NCI-H774 (cell line): ENCODE results near the gene PRKAG2.
A peak's percentile ranks its signal among the peaks of the same experiment; 100 is the strongest.
"Not testable (repeated sequence)": the region's sequence is repeated elsewhere in the genome, so short reads cannot be mapped to it uniquely, and the experiment has no call there.

Experiments used
- DNase-seq: peaks from one replicate; lab custom pipeline; 2025; lab: John Stamatoyannopoulos, UW

Gene PRKAG2

GRCh38 chr7:151884312-151885201 lies 7.6 kb upstream of the PRKAG2 start:
- no peak for DNase-seq

DNA sequence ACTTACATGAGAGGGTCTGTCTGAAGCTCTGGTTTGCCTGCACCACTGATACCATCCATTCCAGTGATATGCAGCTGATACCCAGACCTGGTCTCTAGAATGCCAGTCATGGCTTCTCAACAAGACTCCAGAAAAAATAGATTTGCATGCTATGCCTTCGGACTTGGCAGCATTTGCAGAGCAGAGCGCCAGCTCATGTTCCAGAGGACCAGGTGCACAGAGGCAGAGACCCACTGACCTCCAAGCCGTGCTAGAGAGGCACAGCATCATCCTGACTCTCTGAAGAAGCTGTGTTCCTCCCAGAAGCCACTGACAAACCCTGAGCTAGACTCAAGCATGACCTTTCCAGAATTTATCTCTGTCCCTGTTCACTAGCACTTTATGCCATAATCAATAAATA lies 6.9 kb upstream of the PRKAG2 start:
- DNase-seq = no peak

GRCh38 chr7:151882734-151883133 lies 5.8 kb upstream of the PRKAG2 start:
- DNase-seq = no peak

- DNase-seq = no peak
Observed at GRCh38 chr7:151880688-151881087, 3.8 kb upstream of the PRKAG2 start.

DNA sequence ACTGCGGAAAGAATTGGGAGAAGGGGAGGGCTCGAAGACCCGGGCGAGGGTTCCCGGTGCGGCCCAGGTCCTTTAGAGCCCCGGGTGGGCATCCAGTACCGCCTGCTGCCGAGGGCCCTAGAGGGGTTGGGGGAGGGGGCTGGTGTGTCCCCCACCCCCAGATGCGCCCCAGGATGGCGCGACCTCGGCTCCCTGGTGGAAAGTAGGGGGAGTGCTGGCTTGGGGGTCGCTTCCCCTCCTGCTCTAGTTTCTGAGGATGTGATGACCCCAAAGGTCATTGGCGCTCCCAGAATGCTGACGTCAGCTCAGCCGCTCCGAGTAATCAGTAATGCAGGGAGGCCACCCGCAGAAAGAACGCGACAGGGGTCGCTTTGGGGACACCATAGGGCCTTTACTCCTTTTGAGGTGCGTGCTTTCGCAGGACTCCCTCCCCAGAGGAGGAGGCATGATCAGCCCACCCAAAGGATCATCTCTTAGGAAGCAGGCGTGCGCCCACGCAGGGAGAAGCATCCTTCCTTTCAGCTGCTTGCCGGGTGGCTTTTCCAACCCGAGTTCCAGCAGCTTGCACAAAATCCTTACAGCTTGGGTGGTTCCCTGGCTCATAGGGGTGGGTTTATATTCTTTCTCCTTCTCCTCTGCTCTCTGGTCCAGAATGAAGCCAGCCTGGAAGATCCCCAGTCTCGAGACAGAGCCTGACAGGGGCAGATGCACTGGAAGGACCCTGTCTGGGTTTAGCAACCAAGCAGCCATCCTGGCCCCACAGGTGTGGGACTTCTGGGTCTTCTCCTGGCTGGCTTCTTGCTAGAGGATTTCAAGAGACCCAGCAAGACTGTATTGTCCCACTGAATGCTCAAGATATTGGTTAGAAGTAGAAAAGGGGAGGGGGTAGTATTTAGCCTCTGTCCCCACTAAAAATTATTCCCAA lies 1.3 kb upstream of the PRKAG2 start:
- no peak for DNase-seq

- DNase-seq = peak; percentile 55
Observed at GRCh38 chr7:151875942-151876898, 695 bp downstream of the PRKAG2 start.

GRCh38 chr7:151874479-151874878 lies 2.4 kb downstream of the PRKAG2 start:
- not testable (repeated sequence) for DNase-seq

DNA sequence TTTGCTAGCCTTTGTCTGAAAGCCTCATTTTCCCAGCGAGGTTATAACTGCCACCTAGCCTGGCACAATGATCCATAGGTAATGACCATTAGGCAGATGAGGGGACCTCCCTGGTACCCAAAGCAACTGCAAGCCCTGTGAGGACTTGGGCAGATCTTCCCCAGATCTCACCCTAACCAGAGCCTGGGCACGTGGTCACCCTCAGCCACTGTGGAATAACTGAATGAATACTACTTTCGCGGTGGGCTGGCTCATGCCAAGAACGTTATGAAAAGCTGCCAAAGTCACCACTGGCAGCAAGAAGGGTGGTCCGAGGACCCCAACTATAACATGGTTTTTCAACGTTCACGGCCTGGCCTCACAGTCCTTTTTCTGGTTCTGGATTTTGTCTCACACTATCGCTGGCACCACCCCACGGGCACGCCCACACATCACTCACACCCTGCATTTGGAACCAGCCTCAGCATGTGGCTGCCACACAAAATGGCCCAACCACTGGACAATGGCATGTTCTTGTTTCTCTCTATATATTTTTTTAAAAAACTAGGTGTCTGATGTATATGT lies 3.4 kb downstream of the PRKAG2 start:
- DNase-seq = no peak

DNA sequence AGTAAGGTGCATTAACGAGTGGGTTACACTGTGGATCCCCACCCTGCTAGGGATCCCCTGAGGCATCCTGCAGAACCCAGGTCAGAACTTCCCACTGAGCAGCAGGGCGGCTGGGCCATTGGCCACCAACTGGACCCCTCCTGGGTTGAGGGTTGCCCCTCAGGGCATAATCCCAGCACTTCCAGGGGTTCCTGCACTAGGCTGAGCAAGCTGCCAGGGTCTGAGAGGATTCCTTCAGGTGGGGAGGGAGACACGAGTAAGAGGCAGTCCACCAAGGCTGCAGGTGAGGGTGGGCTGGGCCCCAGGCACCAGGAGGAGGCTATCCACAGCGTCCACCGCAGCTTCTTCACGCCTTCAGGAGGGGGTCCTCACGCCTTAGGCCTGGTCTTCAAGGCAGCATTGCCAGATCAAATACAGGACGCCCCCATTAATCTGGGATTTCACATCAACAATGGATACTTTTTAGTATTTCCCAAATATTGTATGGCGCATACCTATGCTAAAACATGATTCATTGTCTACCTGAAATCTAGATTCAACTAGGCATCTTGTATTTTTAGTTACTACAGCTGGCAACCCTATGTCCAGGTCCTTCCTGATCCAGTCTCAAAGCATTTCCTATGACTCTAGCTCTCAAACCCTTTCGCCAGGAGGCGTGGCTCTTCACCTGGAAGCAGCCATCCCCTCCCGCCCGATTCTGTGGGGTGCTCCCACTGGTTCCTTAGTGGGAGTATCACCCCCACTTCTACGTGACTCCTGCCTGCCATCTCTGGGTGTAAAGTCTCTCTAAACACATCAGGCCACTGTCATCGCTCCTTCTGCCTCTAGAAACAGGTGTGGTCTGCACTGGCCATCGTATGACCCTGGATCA lies 4.1 kb downstream of the PRKAG2 start:
- DNase-seq = no peak

DNA sequence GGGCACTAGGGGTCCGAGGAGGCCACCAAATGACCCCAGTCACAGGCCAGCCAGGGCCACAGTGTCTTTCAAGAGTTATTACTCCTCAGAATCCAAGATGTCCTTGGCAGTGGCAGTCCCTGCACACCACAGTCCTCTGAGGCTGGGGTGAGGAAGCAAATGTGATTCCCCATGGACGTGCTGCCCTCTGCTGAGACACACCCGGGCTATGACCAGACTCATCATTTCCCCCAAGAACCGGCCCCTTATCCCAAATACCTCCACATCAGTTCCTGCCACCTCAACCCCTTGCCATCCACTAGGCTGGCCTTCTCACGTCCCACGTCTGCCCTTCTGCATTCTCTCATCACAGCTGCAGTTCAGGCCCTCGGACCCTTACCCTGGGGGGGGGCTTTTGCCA lies 5.0 kb downstream of the PRKAG2 start:
- no peak for DNase-seq

DNA sequence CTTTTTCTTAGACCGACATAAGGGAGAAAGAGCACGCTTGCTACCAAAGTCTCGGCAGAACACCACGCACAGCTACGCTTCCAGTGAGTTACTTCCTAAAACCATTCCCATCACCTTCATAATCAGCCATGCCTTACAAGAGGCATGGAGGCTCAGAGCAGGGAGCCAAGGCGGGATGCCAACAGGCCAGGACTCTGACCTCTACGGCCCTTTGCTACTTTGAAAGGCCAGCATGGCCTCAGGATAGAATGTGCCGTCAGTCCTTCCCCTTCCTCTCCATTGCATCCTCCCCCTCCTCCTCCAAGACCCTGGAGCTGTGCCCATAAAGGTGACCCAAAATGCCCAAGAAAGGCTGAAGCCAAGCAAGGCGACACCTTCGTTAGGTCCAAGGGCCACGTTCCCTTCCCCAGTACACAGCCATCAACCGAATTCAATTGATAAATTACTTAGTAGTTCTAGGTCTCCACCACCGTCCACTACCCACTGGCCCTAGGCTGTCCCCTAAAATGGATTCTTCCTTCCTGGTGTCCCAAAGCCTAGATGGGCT lies 5.7 kb downstream of the PRKAG2 start:
- no peak for DNase-seq

DNA sequence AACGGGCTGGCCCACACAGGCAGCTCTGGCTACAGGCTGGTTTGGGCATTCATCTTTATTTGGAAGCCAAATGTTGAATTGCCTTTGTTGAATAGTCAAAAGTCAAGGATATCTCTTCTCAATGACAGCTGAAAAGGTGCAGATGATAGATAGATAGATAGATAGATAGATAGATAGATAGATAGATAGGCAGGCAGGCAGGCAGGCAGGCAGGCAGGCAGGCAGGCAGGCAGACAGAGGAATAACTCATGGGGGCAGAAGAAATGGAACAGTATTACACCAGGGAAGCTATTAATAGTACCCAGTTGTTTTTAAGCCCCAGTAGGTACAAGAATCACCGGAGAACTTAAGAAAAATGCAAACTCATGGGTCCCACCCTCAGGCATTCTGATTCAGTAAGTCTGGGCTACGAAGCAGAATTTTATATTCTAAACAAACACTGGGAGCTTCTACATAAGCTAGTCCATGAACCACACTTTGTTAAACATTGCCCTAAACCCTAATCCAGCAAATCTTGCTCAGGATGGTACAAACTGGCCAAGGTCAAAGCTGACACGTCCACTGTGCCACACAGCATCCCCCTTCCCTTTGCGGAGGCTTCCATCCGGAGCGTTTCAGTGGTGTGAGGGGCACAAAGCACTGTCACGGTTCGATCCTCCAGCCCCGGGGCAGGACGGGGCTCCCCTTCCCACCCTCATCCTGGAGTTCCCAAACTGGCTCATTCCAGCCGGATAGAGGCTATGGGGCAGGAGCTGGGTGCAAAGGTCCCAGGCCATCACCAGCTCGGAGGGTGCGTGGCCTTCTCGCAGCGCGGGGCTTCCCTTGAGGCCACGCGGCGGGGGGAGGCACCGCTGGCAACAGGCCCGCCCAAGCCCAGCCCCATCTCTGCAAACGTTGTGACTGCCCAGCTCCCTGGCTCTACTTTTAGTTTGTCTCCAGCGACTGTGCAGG lies 6.7 kb downstream of the PRKAG2 start:
- no peak for DNase-seq

DNA sequence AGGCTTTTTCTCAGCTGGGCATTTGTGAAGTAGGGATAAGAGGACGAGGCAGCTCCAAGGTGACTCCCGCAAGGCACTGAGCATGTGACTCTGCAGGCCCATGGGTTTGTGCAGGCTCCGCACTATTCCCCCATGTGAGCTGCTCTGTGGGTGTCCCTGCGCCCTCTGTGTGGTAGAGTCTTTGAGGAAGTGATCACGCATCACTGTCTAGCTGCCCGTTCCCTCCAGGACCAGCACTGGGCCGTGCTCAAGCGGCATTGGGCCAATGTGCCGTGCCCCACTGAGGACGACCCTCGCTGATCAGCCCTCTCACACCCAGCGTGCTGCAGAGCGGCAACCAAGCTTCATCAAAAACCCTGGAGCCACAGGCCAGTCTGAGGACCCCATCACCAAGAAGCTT lies 7.5 kb downstream of the PRKAG2 start:
- DNase-seq = no peak

GRCh38 chr7:151869109-151869428 lies 7.8 kb downstream of the PRKAG2 start:
- DNase-seq = no peak

- DNase-seq = no peak
Observed at GRCh38 chr7:151868396-151869108, 8.4 kb downstream of the PRKAG2 start.

DNA sequence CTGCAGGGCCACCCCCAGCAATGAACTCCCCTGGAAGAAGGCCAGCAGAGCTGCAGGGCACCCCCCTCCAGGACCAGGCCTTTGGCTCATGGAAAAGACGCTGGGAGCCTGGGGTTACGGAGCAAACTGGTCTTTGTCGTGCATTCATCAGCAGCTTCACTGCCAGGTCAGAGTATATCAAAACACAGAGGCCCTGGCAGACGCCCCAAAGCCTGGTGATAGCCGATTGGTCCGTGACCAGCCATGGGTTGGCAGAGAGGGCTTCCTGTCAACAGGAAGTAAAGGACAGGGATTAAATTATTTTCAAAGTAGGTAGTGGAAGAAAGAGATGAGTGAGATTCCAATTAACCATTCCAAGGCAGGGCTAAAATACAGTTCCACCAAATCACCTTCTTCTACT lies 9.0 kb downstream of the PRKAG2 start:
- DNase-seq = no peak

- DNase-seq = no peak
Observed at GRCh38 chr7:151866761-151867655, 9.9 kb downstream of the PRKAG2 start.
